ENCODE measurements around the gene PALS1. TPM values are rescaled to one million over a fixed set of nuclear protein-coding genes. Genes with fewer than 3 reads are reported as not detected.

Gene PALS1
- 33.8 and 35.9 TPM in 2 replicates for total RNA-seq

DNA sequence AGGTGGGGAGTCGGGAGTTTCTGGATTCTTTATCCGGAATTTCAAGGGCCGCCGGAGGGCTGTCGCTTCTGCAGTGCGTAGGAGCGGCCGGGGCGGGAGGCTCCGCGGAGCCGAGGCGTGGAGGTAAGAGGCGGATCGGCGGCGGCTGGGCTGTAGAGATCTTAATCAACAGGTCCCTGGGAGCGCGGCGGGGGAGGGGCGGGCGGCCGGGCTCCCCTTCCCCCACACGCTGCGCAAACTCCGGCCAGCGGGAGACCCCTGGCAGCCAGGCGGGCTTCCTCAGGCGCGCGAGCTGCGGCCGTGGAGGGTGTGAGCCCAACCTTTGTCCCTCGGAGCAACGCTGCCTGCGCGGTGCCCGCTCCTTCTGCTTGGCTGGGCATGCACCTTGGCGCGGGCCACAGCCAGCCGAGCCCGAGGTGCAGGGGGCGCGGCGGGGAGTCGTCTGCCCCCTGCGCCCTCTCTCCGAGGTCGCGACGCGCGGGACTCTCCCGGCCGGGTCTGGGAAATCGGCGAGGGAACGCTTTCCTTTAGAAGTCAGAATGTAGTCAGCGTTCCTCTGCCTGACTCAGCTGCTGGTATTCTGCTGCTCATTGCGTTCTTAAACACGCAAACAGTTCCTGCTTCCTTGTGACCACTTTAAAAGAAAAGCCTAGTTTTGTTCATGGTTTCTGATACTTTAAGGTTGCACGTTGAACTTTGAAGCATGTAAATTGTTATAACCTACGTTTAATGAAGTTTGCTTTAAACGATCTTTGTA is at the start of gene PALS1:
Gene PALS1 (plus strand): TSS at position 25 of the 757 bp plus-strand sequence. CDS start 37,736 bp downstream, outside the sequence.

Other genes starting within 250 kb of the PALS1 start
- not detected in 2 replicates for gene GARIN2, start 52.0 kb upstream of the PALS1 start, total RNA-seq
- gene ATP6V1D, start 118.4 kb downstream of the PALS1 start, total RNA-seq: 170 and 175 TPM in 2 replicates
- gene EIF2S1, start 118.9 kb downstream of the PALS1 start, total RNA-seq: 239 and 437 TPM in 2 replicates
- gene PLEK2, start 170.7 kb downstream of the PALS1 start, total RNA-seq: 9.3 and 42.0 TPM in 2 replicates
- under 0.01 and 4.5 TPM in 2 replicates for gene TMEM229B, start 247.3 kb downstream of the PALS1 start, total RNA-seq

Measured in regular cardiac myocyte (primary cell).